Peyer's patch (tissue), 4 donors: ENCODE data around the gene DOCK6. TPM values are rescaled to one million over a fixed set of nuclear protein-coding genes. Genes with fewer than 3 reads are reported as not detected.
A peak's percentile ranks its signal among the peaks of the same experiment; 100 is the strongest.

ENCODE experiments used
- DNase-seq, 3 donors: peaks; one replicate each; pipeline ENCODE4 v3.0.0-alpha.2; 2017 to 2019
- H3K27ac ChIP-seq, 4 donors: fragments of 200-600 bp; sonication (generic); one replicate each; pipeline ENCODE4 v1.5.1; 2016 to 2019
- H3K27me3 ChIP-seq, 2 donors: fragments of 200-600 bp; sonication (generic); one replicate each; pipeline ENCODE4 v1.5.1; 2019
- H3K36me3 ChIP-seq, 3 donors: fragments of 200-600 bp; sonication (generic); one replicate each; pipeline ENCODE4 v1.5.1; 2016 to 2019
- H3K4me1 ChIP-seq, 4 donors: fragments of 200-600 bp; sonication (generic); one replicate each; pipeline ENCODE4 v1.5.1; 2016 to 2019
- H3K4me3 ChIP-seq, 4 donors: fragments of 200-600 bp; sonication (generic); 1 replicate in 3 of 4; 2 replicates in 1 of 4; pipeline ENCODE4 v1.5.1; 2016 to 2019; ENCODE audit warnings: mild to moderate bottlenecking in 1 of 4
- H3K9me3 ChIP-seq, 4 donors: fragments of 200-600 bp; sonication (generic); one replicate each; pipeline ENCODE4 v1.5.1; 2016 to 2019; ENCODE audit warnings: mild to moderate bottlenecking in 1 of 4
- CTCF ChIP-seq, 6 experiments: fragments of 450-650 bp in 4 of 6; fragments of 200-600 bp in 2 of 6; sonication (generic) in 1 of 6; IDR thresholded peaks; one replicate each; pipeline ENCODE4 v1.5.1; 2017 to 2019; ENCODE audit warnings: antibody characterized with exemption in 6 of 6, mild to moderate bottlenecking in 3 of 6, moderate library complexity in 1 of 6
- POLR2A ChIP-seq, 2 donors: fragments of 450-650 bp; IDR thresholded peaks; one replicate each; pipeline ENCODE4 v1.5.1; 2017; ENCODE audit warnings: antibody characterized with exemption in 2 of 2, mild to moderate bottlenecking in 2 of 2, moderate library complexity in 2 of 2
- total RNA-seq, 4 donors: library from RNA; depleted of rRNA; stranded (reverse); fragments of >200 nt; gene quantifications; one replicate each; pipeline ENCODE4 v1.1.0, GENCODE V29; 2016

Gene DOCK6
- total RNA-seq, 4 donors from 2014 or later, result 66.4 to 194 (median 157) TPM

- Histone ChIP-seq H3K4me1 (peaks cover 0 to 8% (median 2%) of the 10 kb centered on the region in 4 donors), H3K4me3 (no peak overlapping the region), H3K27ac (no peak overlapping the region), H3K36me3 (peaks cover 0 to 42% (median 0%) of the 10 kb centered on the region in 3 donors), H3K9me3 (no peaks in the 10 kb centered on the region), H3K27me3 (no peaks in the 10 kb centered on the region)
- no peak for TF ChIP-seq POLR2A (IDR thresholded peaks at IDR 0.05)
- no peak for TF ChIP-seq CTCF (IDR thresholded peaks at IDR 0.05)
- no peak for DNase-seq
Observed at GRCh38 chr19:11244846-11245589, 17.3 kb downstream of the DOCK6 start.

DNA sequence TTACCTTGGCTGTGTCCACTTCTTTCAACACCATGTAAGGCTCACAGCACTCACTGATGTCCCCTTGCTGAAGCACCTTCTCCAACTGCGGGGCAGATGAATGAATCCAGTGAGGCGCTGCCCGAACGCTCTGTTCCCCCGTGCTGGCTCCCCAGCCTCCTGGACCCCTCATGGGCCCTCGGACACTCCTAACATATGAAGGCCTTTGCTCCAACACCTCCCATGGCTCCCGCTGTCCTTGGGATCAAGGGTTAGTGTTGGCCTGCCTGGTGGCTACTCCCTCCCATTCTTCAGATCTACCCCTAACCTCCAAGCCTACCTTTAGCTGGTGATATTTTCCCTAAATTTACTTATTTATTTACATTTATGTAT is 18.5 kb downstream of the DOCK6 start:
- Histone ChIP-seq H3K4me1 (peaks cover 0 to 8% (median 2%) of the 10 kb centered on the region in 4 donors), H3K27me3 (no peaks in the 10 kb centered on the region), H3K4me3 (no peak overlapping the region), H3K36me3 (peaks cover 0 to 44% (median 0%) of the 10 kb centered on the region in 3 donors), H3K27ac (peak overlapping the region in 1 of 4 donors; percentile 22), H3K9me3 (peaks cover 0 to 10% (median 0%) of the 10 kb centered on the region in 4 donors)
- TF ChIP-seq POLR2A (IDR thresholded peaks at IDR 0.05) (no peak), CTCF (IDR thresholded peaks at IDR 0.05) (no peak)
- no peak for DNase-seq

GRCh38 chr19:11242864-11243797 is 19.2 kb downstream of the DOCK6 start:
- H3K27me3 ChIP-seq, result no peaks in the 10 kb centered on the region
- H3K4me1 ChIP-seq, result peaks cover 0 to 8% (median 2%) of the 10 kb centered on the region in 4 donors
- TF ChIP-seq CTCF (IDR thresholded peaks at IDR 0.05), result peak; percentile 2 to 82 (median 53)
- TF ChIP-seq POLR2A (IDR thresholded peaks at IDR 0.05), result no peak
- peak; percentile 85 to 96 (median 95) for DNase-seq
- H3K9me3 ChIP-seq, result peaks cover 0 to 17% (median 0%) of the 10 kb centered on the region in 4 donors
- H3K27ac ChIP-seq, result peak overlapping the region in 1 of 4 donors; percentile 22
- no peak overlapping the region for H3K4me3 ChIP-seq
- peaks cover 0 to 43% (median 0%) of the 10 kb centered on the region in 3 donors for H3K36me3 ChIP-seq

DNA sequence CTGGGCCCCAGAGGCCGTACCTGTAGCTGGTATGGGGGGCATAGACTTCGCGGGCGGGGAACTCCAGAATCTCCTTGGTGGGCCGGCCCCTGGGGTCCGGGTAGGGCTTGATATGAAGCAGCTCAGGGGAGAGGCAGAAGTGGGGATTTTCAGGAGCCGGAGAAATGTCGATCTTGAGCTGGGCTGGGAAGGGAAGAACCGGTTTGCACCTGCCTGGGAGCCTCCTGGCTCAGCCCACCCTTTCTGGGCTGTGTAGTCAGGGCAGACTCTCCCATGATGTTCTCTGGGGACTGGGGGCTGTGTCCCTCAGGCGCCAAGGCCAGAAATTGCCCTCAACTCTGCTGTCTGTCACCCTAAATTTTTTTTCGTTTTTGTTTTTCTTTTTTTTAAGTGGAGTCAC is 20.3 kb downstream of the DOCK6 start:
- no peak for DNase-seq
- Histone ChIP-seq H3K4me1 (peaks cover 0 to 8% (median 2%) of the 10 kb centered on the region in 4 donors), H3K36me3 (peaks cover 0 to 41% (median 0%) of the 10 kb centered on the region in 3 donors), H3K27me3 (no peaks in the 10 kb centered on the region), H3K27ac (no peak overlapping the region), H3K4me3 (no peak overlapping the region), H3K9me3 (peaks cover 0 to 19% (median 0%) of the 10 kb centered on the region in 4 donors)
- TF ChIP-seq POLR2A (IDR thresholded peaks at IDR 0.05) (no peak), CTCF (IDR thresholded peaks at IDR 0.05) (no peak)

DNA sequence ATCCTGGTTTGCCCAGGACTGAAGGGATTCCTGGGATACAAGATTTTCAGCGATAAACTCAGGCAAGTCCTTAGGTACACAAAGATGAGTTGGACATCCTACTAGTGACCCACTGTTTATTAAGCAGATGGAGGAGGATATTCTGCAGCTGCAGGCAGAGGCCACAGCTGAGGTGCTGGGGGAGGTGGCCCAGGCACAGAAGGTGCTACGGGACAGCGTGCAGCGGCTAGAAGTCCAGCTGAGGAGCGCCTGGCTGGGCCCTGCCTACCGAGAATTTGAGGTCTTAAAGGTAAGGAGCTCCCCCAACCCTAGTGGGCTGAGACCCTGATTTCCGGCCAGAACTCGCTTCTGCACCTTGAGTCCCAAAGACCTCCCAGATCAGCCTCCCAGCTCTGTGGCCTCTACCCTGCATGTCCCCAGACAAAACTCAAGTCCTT is 22.3 kb downstream of the DOCK6 start:
- Histone ChIP-seq H3K4me1 (peaks cover 0 to 8% (median 2%) of the 10 kb centered on the region in 4 donors), H3K27me3 (no peaks in the 10 kb centered on the region), H3K36me3 (peaks cover 0 to 56% (median 0%) of the 10 kb centered on the region in 3 donors), H3K9me3 (peaks cover 0 to 19% (median 0%) of the 10 kb centered on the region in 4 donors), H3K4me3 (peak overlapping the region in 1 of 4 donors; percentile 19), H3K27ac (no peak overlapping the region)
- TF ChIP-seq CTCF (IDR thresholded peaks at IDR 0.05), result no peak
- no peak for TF ChIP-seq POLR2A (IDR thresholded peaks at IDR 0.05)
- DNase-seq, result no peak
